Activated gamma-delta T cell treated with Interleukin-2 at 50 U/mL for 16 hours (primary cell): ENCODE results near the gene C19orf85.
"Not testable (repeated sequence)": the region's sequence is repeated elsewhere in the genome, so short reads cannot be mapped to it uniquely, and the experiment has no call there.

ENCODE experiments used
- DNase-seq: peaks from one replicate; pipeline ENCODE4 v3.0.0-alpha.2; 2020

The C19orf85 gene

DNA sequence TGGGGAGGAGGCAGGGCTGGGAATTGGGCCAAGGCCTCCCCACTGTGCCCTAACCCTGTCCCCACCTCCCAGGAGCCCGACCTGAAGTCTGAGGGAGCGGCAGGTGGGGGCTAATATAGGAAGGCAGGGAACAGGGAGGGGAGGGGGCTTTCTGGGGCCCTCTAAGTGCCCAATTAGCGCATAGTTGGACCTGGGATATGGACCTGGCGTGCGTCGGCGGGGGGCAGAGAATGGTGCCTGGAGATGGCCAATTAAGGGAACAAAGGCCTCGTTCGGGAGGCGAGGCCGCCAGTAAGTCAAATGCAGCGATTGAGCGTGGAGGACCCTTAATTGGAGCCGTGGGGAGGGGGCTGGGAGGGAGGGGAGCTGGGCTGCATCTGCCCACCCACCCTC, at the start of gene C19orf85:
TSS of gene C19orf85 (minus strand) at position 90 of the 393 bp plus-strand sequence. CDS start 197 bp downstream, outside the sequence.
- DNase-seq = no peak

DNA sequence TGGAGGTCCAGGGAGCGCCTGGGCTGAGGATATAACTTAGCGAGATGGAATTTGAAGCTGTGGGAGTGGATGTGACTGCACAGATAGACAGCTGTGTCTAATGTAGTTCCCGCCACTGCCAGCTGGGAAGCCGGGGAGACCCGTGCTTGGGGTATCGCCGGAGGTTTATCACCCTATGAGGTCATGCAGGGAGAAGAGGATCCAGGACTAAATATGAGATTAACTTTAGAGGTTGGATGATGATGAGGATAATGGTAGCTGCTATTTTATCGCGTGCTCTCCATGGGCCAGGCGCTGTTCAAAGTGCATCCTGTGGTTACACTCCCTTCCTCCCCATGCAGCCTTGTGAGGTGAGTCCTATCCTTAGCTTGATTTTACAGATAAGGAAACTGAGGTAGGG, 43.6 kb upstream of the C19orf85 start:
- DNase-seq = no peak

DNA sequence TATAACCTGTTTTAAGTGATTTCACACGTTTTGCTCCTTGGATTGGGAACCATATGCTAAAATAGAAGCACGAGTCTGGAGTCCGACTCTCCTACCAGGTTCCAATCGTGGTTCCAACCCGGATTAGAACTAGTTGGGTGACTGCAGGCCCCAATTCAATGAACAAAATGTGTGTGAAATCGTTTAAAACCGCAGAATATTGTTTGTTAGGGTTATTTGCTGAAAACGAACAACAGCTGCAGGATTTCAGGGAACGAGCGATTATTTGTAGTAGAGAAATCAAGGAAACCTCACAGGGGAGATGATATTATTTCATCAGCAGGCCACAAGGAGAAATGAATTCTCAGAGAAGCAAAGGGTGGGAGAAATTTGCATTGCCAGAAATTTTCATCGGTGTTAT, 40.4 kb upstream of the C19orf85 start:
- DNase-seq = no peak

DNA sequence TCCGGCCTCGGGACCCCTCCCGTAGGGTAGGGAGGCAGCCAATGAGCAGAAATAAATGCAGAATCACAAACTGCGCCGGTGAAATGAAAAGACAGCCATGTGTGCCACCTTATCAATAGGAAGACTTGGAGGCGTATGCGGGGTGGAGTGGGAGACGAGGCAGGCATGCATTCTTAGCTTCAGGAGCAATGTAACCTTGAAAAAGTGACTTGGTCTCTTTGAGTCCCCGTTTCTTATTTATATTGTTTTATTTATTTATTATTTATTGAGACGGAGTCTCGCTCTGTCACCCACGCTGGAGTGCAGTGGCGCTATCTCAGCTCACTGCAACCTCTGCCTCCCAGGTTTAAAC, 39.7 kb upstream of the C19orf85 start:
- no peak for DNase-seq

DNA sequence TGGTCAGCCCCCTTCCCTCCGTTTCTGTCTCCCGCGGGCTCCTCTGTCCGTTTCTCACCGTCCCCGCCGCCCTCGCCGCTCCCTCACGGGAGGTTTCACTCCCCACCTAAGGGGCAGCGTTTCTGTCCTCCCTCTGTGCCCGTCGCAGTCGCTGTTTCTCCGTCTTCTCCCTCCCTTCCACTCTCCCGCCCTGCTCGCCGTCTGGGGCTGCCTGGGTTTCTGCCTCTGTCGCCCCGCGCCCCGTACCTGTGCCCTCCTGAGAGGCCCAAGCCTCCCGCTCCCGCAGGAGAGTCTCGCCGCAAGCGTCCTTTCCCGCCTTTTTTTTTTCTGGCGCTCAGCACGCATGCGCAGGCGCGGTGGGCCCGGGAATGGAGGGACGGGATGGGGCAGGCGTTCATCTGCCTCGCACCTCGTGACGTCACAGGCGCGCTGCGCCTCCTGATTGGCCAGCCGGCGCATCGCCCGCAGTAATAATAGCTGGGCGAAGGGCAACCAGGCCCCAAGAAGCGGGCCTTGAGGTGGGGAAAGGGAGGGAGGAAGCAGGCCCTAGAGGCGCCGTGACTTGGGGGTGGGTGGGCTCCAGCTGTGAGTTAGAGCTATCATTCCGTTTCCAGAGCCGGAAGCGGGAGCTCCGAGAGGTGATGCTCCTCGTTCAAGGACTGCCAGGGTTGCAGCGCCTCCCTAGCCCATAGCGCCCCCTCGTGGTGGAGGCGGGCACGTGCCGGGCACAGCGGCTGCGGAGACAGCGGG, 39.1 kb upstream of the C19orf85 start:
- peak; percentile 95 for DNase-seq

DNA sequence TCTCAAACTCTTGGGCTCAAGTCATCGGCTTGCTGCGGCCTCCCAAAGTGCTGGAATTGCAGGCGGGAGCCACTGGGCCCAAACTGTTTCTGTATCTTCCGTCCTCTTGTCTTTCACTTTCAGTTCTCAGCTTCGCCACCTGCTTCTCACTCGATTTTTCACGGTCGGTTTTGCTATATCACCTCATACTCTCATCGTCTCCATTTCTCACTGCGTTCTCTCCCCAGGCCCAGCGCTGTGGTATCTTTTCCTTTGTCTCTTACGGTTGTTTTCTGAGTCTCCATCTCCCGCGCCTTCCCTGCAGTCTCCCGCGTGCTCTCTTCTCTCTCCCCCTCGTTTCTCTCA, 38.6 kb upstream of the C19orf85 start:
- DNase-seq = no peak

DNA sequence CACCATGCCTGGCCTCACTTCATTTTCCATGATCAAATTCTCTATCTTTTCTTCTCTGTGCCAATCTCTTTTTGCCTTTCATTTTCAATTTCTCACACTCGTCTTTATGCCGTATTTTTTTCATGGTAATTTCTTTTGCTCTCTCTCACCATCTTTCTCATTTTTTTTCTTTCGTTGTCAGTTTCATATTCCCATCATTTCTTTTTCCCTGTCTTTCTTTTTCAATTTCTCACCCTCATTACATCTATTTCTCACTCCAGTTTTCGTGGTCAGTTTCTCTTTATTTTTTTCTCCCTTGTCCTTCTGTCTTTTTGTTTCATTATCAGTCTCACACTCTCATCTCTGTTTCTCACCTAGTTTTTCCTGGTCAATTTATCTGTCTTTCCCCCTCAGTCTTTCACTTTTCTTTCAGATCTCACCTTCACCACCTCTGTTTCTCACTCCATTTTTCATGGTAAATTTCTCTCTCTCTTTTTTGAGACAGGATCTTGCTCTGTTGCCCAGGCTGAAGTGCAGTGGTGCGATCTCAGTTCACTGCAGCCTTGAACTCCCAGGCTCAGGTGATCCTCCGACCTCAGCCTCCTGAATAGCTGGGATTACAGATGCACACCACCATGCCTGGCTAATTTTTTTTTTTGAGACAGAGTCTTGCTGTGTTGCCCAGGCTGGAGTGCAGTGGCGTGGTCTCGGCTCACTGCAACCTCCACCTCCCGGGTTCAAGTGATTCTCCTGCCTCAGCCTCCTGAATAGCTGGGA, 37.8 kb upstream of the C19orf85 start:
- no peak for DNase-seq

DNA sequence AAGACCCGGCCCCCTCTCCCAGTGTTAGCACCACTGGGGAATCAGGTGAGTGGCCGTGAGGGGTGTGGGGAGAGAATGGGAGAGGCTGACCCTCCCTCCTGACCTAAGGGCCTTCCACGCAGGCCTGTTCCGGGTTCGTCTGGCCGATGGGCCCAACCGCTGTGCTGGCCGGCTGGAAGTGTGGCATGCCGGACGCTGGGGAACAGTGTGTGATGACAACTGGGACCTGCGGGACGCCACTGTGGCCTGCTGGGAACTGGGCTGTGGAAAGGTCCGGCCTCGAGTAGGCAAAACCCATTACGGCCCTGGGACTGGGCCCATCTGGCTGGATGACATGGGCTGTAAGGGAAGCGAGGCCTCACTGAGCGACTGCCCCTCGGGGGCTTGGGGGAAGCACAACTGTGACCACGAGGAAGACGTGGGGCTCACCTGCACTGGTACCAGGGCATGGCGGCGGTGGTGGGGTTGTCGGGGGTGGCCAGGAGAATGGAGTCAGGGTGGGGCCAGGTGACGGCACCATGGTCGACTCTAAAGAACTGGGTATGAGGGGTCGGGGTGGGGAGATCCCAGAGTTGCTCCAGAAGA, 35.9 kb upstream of the C19orf85 start:
- no peak for DNase-seq

DNA sequence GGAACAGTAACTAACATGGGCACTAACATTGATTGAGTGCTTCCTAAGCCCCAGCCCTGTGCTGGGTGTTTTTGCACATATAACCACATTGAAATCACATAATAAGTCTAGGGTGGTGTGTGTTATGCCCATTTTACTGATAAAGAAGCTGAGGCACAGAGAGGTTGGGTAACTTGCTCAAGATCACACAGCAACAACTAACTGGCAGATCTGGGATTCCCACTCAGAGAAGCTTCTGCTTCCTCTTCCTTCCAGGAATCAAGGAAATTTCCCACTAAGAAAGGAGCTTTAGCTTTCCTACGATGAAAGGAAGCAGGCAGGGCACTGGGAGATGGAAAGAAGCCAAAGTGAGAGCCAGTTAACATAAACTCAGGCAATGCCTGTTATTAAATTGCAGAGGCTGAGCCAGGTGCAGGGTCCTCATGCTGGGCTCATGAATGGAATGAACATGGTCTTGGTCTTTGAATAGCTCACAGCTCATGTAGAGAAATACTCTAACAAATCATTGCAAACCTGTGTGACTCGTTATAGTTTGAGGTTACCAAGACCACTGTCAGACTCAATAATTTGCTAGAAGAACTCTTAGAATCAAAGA, 33.8 kb upstream of the C19orf85 start:
- DNase-seq = no peak

DNA sequence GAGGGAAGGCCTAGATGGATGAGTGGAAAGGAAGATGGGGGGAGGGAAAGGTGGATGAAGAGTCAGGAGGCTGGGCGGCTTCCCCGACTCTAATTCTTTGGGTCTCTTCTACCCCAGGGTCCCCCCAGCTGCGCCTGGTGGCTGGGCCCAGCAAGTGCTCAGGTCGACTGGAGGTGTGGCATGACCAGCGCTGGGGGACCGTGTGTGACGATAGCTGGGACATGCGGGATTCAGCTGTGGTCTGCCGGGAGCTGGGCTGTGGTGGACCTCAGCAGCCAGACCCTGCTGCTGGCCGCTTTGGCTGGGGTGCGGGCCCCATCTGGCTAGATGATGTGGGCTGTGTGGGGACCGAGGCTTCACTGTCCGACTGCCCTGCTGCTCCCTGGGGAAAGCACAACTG, 33.2 kb upstream of the C19orf85 start:
- no peak for DNase-seq

DNA sequence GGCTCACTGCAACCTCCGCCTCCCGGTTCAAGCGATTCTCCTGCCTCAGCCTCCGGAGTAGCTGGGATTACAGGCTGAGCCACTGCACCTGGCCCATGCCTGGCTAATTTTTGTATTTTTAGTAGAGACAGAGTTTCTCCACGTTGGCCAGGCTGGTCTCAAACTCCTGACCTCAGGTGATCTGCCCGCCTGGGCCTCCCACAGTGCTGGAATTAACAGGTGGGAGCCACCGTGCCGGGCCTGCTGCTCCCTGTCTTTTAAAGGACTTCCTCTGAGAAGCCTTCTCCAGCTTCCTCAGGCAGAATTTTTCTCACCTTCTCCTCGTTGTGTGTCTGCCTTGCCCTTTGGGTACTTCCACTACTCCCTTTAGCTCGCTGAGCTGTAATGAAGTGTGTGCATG, 32.3 kb upstream of the C19orf85 start:
- not testable (repeated sequence) for DNase-seq

DNA sequence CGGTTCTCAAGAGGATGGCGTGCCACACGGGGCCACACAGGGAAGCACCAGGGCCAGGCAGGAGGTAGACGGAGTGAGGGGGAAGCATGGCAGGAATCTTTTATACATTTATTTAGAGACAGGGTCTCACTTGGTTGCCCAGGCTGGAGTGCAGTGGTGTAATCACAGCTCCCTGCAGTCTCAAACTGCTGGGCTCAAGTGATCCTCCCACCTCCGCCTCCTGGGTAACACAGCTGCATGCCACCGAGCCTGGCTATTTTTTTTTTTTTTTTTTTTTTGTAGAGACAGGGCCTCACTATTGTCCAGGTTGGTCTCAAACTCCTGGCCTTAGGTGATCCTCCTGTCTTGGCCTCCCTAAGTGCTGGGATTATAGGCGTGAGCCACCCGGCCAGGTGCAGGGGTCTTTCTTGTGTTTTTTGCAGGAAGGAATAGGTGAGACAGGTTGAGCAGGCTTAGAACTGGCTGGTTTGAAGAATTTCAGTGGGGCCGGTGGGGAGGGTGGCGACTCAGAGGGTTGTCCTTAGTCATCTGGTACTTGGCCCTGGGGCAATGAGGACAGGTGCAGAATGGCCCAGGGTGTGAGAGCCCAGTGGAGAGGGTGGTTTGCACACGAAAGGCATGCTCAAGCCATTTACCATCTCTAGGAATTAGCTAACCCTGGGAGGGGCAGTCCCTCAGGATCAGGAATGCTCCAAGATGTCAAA, 31.2 kb upstream of the C19orf85 start:
- DNase-seq = no peak

DNA sequence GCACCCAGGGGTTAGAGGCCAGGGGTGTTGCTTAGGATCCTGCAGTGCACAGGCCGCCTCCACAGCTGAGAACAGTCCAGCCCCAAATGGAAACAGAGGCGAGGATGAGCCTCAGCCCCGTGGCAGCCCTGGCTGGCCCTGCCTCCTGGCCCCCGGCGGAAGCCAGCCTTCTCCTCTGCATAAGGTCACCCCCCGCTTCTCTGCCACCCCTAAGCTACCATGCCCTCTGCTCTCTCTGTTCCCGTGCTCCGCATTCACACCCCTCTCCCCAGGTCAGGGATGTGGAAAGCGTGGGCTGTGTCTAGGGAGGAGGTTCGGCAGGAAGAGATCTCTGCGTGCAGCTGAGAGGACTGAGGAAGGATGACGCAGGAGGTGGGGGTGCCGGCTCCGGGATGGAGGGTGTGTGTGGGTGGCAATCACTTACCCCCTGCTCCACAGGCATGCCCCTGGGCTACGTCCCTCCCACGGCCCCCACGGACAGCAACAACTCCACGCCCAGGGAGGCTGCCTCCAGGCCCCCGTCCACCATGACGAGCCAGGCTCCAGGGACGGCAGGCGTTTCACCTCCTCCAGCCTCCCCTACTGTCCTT, 29.7 kb upstream of the C19orf85 start:
- DNase-seq = no peak

DNA sequence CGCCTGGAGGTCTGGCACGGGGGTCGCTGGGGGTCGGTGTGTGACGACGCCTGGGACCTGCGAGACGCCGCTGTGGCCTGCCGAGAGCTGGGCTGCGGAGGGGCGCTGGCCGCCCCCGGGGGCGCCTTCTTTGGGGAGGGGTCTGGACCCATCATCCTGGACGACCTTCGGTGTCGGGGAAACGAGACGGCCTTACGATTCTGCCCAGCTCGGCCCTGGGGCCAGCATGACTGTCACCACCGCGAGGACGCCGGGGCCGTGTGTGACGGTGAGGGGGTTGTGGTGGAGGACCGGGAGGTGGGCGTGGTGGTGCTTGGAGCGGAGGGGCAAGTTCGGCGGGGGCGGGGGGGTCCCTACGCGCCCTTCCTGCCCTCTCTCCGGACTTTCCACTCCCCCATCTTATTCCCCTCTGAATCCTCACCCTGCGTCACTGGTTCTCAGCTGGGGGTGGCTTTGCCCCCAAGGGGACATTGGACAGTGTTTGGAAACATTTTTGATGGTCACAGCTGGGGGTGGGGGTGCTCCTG, 29.2 kb upstream of the C19orf85 start:
- DNase-seq = no peak

DNA sequence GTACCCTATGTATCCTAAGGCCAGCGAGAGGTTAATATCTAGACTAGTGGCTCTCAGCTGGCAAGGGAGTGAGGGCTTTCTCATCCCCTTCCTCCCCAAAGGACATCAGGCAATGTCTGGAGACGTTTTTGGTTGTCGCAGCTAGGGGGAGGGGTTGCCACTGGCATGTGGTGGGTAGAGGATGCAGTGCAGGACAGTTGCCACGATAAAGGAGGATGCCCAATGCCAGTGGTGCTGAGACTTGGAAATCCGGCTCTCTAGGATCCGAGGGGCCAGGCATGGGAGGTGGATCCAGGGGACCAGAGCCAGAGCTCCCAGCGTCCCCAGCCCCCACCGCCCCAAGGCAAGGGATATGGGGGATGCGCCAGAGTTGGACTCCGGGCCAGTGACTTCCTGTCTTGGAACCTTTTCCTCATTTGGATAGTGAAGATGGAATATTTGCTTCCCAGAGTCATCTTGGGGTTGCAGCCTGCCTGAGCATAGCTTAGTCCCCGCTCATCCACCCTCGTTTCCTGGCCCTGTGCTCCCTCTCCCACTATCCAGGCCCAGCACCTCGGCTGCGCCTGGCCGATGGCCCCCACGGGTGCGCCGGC, 28.6 kb upstream of the C19orf85 start:
- DNase-seq = no peak

DNA sequence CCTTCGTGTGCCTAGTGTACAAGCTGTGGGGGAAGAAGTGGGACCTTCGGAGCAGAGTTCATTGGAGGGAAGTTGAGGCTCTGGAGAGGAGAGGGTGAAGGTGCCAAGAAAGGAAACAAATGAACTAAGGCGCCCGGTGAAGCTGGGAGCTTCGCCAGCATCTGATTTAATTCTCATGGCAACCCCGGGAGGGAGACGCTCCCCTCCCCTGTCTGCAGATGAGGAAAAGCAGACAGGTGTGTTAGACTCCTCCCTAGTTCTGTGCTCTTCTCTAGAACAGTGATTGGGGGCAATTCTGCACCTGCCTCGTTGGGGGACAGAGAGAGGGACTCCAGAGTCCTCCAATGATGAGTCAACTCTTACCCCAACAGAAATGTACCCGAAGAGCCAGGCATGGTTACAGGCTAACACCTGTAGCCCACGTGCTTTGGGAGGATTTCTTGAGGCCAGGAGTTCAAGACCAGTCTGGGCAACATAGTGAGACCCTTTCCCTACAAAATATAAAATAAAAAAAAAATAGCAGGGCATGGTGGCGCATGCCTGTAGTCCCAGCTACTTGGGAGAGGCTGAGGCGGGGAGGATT, 27.9 kb upstream of the C19orf85 start:
- DNase-seq = no peak

DNA sequence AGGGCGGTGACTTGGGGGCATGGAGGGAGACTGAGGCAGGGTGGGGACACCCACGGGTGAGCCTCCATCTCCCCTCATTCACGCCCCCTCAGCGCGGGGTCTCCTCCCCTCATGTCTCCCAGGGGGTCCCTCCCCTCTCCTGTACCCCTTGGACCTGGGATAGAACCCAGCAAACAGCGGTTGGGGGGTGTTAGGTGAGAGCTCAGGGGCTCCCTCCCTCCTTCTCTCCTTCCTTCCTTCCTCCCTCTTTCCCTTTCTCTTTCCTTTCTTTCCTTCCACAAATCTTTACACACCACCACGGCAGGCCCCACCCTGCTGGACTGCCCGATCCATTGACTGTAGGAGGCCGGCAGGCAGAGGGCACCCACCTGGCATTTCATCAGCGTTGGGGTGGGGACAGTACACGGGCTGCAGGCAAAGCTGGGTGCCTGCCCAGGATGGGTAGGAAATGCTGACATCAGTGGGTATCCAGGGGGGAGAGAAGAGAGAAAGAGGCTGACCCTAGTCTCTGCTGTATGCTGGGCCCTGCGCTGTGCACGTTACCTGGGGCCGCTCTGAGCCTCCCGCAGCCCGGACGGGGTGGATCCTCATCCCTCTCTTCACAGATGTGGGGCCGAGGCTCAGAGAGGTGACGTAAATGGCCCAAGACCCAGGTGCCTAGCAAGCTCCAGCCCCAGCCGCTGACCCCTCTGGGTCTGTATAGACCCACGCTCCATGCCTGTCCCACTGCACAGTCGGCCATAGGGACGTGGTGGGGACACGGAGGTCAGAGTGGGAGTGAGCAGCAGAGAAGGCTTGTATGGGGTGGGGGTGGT, 27.2 kb upstream of the C19orf85 start:
- no peak for DNase-seq

DNA sequence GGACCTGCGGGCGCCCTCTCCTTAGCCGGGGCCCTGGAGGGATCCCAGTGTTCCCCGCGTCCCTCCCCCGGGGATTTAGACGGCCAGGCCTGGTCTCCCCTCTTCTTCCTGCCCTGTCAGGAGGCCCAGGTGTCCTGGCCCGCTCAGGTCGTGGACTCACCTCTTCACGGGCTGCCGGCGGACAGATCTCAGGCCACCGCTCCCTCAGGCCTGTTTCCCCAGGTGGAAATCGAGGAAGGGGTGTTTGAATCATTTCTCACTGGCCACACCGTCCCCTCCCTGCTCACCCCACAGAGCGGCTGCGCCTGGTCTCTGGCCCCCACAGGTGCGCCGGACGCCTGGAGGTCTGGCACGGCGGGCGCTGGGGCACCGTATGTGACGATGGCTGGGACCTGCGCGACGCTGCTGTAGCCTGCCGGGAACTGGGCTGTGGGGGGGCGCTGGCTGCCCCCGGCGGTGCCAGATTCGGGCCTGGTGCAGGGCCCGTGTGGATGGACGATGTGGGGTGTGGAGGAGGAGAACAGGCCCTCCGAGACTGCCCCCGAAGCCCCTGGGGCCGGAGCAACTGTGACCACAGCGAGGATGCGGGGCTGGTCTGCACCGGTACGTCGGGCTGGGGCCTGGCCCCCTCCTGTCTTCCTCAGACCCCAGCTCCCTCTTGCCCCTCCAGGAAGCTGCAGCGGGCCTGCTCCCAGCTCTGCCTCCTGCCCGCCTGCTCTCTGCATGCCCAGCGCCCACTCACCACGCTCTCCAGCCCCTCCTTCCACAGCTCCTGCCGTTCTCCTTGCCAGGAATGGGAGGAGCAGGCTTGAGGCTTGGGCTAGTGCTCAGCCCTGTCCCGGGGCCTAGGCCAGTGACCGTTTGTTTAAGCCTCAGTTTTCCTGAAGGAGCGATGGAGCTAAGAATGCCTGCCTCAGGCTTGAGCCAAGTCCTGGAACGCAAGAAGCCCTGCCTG, 26.2 kb upstream of the C19orf85 start:
- no peak for DNase-seq

DNA sequence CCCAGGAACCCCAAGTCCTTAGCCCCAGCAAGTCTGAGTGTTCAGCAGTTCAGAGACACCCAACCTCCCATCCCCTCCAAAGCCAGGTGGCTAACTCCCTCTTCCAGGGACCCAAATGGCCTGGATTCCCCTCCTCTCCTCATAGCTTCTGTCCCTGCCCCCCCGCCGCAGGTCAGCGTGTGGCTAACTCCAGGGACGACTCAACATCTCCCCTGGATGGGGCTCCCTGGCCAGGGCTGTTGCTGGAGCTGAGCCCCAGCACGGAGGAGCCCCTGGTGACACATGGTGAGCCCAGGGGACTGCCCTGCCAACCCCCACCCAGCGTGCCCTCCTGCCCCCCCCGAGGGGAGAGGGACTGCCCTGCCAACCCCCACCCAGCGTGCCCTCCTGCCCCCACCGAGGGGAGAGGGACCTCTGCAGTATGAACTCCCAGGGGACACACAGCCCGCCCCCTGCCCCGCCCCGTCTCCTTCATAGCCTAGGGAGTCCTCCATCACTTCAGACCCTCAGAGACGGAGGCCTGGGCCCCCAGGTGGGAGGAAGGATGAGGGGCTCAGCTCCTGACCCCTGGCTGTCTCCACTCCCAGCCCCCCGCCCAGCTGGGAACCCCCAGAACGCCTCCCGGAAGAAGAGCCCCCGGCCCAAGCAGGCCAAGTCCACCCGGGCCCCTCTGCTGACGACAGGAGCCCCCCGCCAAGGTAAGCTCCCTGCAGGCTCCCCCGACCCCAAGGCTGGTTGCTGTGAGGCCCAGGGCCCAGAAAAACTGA, 25.3 kb upstream of the C19orf85 start:
- no peak for DNase-seq
